ENCODE measurements around the gene AUTS2. TPM values are rescaled to one million over a fixed set of nuclear protein-coding genes. Genes with fewer than 3 reads are reported as not detected.

Gene AUTS2
- total RNA-seq, 5 donors from 2014 or later (not counting 1 experiment from before 2014, with no cell fraction given), result 10.6 to 66.2 (median 37.6) TPM

DNA sequence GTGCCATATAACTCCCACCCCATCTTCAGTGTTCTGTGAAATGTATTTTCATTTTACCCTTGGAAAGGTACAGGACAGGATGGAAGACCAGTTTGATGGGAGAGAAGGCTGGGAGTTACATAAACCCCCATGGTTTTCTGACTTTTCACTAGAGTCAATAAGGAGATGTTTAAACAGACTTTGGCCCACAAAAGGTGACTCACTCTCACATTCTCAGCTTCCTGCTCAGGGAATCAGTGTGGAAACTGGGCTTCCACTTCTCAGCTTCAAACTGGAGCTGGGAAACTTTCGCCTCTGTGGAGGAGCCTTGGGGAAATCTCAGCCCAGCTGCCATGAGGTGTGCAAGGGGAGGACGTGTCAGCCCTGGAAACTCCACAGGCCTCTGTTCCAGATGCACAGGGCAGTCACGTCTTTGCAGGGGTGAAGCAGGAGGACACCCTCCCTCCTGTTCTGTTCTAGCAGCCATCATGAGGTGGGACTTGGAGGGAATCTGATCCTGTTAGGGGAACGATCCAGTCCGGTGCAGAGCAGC, 973.2 kb downstream of the AUTS2 start:
- Histone ChIP-seq H3K4me3 (ENCODE audit: control insufficient read depth in 1 of 2, extremely low read depth in 1 of 2, low read length in 1 of 2) (no peak overlapping the region), H3K27ac (ENCODE audit: low read length) (no peak overlapping the region), H3K4me1 (ENCODE audit: control insufficient read depth in 1 of 2, extremely low read depth in 1 of 2, insufficient read depth in 2 of 2, low read length in 2 of 2) (no peaks in the 10 kb centered on the region), H3K36me3 (ENCODE audit: control insufficient read depth in 2 of 2, extremely low read depth in 1 of 2, insufficient read depth in 1 of 2, low read length in 1 of 2) (no peaks in the 10 kb centered on the region), H3K9me3 (no peaks in the 10 kb centered on the region), H3K27me3 (replicated peaks in 1 of 2; ENCODE audit: control insufficient read depth in 2 of 2, extremely low read depth in 1 of 2, insufficient read depth in 2 of 2, low read length in 1 of 2) (no peaks in the 10 kb centered on the region)
- WGBS (ENCODE audit: insufficient coverage), result 100% methylated on average over 2 of the region's 5 CpGs
- Mint-ChIP-seq H3K4me1 (no peaks in the 10 kb centered on the region), H3K9me3 (peaks cover 0 to under 1% (median 0%) of the 10 kb centered on the region in 3 donors), H3K4me3 (no peak overlapping the region), H3K27ac (no peak overlapping the region), H3K36me3 (no peaks in the 10 kb centered on the region), H3K27me3 (no peaks in the 10 kb centered on the region)
- ATAC-seq (replicated peaks in 1 of 4) (no peak), DNase-seq (no peak)
- ChIA-PET POLR2A (no interaction called here), CTCF (interaction anchor here in 1 of 2 donors (0.5 kb wide), 1 partner anchor 100 kb away, joined by 3 read pairs; no protein-coding TSS in a partner anchor)

DNA sequence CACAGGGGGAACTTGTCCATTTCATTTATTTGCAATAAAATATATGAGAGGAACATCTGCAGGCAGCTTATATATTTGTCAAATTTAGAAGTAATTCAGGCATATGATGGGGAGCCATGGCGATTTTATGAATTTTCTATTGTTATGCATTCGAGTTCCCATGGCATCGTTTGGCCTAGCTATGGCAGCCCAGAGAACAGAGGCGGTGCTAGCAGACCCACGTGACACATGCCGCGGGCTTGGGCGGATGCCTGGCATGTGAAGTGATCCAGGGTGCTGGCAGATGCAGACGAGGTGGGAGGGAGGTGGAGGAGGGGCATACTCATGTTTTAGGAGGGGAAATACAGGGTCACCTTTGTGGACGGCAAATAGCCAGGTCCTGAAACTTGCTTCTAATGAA, 973.7 kb downstream of the AUTS2 start:
- 90% methylated on average over 9 of the region's 10 CpGs for WGBS (ENCODE audit: insufficient coverage)
- H3K36me3 Mint-ChIP-seq, result no peaks in the 10 kb centered on the region
- no peak overlapping the region for H3K27ac ChIP-seq (ENCODE audit: low read length)
- H3K9me3 ChIP-seq, result no peaks in the 10 kb centered on the region
- no peak overlapping the region for H3K4me3 ChIP-seq (ENCODE audit: control insufficient read depth in 1 of 2, extremely low read depth in 1 of 2, low read length in 1 of 2)
- POLR2A ChIA-PET, result no interaction called here
- no peaks in the 10 kb centered on the region for H3K27me3 ChIP-seq (replicated peaks in 1 of 2; ENCODE audit: control insufficient read depth in 2 of 2, extremely low read depth in 1 of 2, insufficient read depth in 2 of 2, low read length in 1 of 2)
- no peaks in the 10 kb centered on the region for H3K4me1 ChIP-seq (ENCODE audit: control insufficient read depth in 1 of 2, extremely low read depth in 1 of 2, insufficient read depth in 2 of 2, low read length in 2 of 2)
- H3K9me3 Mint-ChIP-seq, result peaks cover 0 to 4% (median 0%) of the 10 kb centered on the region in 3 donors
- H3K4me1 Mint-ChIP-seq, result no peaks in the 10 kb centered on the region
- ATAC-seq (replicated peaks in 1 of 4), result no peak
- no peaks in the 10 kb centered on the region for H3K27me3 Mint-ChIP-seq
- H3K27ac Mint-ChIP-seq, result no peak overlapping the region
- DNase-seq, result no peak
- no peaks in the 10 kb centered on the region for H3K36me3 ChIP-seq (ENCODE audit: control insufficient read depth in 2 of 2, extremely low read depth in 1 of 2, insufficient read depth in 1 of 2, low read length in 1 of 2)
- H3K4me3 Mint-ChIP-seq, result no peak overlapping the region
- CTCF ChIA-PET, result interaction anchor here in 1 of 2 donors (0.5 kb wide), 1 partner anchor 99 kb away, joined by 3 read pairs; no protein-coding TSS in a partner anchor

DNA sequence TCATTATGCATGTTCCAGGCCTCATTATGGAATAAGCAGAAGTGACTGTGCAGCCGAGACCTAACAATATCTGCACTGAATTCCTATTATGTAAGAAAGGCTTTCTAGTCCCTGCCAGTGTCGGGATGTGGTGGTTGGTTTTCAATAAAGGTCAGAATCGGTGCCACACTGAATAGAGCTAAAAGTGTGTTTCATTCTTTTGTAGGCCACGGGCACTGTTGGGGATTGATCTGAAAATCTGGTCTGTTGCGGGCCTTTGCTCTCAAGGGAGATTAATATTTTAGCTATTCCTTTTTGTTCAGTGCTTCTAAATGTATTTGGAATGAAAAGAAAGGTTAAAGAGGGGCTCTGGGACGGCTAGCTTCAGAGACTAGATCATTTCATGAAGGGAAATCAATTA, 974.3 kb downstream of the AUTS2 start:
- H3K4me3 Mint-ChIP-seq, result no peak overlapping the region
- WGBS (ENCODE audit: insufficient coverage), result 82% methylated on average over 3 of the region's 6 CpGs
- ATAC-seq (replicated peaks in 1 of 4) (no peak), DNase-seq (no peak)
- H3K27me3 Mint-ChIP-seq, result no peaks in the 10 kb centered on the region
- H3K27ac Mint-ChIP-seq, result no peak overlapping the region
- POLR2A ChIA-PET, result no interaction called here
- H3K36me3 Mint-ChIP-seq, result no peaks in the 10 kb centered on the region
- Histone ChIP-seq H3K36me3 (ENCODE audit: control insufficient read depth in 2 of 2, extremely low read depth in 1 of 2, insufficient read depth in 1 of 2, low read length in 1 of 2) (no peaks in the 10 kb centered on the region), H3K4me3 (ENCODE audit: control insufficient read depth in 1 of 2, extremely low read depth in 1 of 2, low read length in 1 of 2) (no peak overlapping the region), H3K27me3 (replicated peaks in 1 of 2; ENCODE audit: control insufficient read depth in 2 of 2, extremely low read depth in 1 of 2, insufficient read depth in 2 of 2, low read length in 1 of 2) (no peaks in the 10 kb centered on the region), H3K4me1 (ENCODE audit: control insufficient read depth in 1 of 2, extremely low read depth in 1 of 2, insufficient read depth in 2 of 2, low read length in 2 of 2) (no peaks in the 10 kb centered on the region), H3K27ac (ENCODE audit: low read length) (no peak overlapping the region), H3K9me3 (no peaks in the 10 kb centered on the region)
- CTCF ChIA-PET, result no interaction called here
- H3K4me1 Mint-ChIP-seq, result no peaks in the 10 kb centered on the region
- peaks cover 0 to 4% (median 0%) of the 10 kb centered on the region in 3 donors for H3K9me3 Mint-ChIP-seq

DNA sequence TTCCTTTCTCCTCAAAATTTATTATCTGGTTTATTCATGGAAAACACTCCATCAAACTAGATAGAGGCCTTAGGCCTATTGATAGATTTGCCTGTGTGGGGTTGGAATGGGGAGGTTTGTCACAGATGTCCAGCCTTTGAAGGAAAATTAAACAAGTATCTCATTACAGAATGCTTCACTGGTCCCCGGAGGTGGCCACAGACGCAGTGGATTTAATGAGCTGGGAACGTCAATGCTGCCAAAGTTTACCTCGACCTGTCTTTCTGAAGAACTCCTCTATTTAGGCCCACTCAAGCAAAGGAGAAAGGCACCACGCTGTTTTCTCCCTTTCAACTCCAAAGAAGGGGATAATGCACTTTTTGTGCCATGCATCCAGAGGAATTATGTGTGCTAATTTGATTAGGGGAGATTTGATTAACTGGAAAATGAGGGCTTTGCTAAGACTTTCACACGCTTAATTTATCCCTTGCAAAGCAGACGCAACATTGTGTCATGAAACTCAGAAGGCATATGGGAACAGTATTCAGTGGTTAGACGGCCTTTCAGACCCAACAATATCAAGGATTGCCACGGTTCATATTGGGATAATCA, 974.9 kb downstream of the AUTS2 start:
- Mint-ChIP-seq H3K9me3 (peaks cover 0 to 5% (median 0%) of the 10 kb centered on the region in 3 donors), H3K36me3 (no peaks in the 10 kb centered on the region), H3K27ac (no peak overlapping the region), H3K4me3 (no peak overlapping the region), H3K27me3 (no peaks in the 10 kb centered on the region), H3K4me1 (no peaks in the 10 kb centered on the region)
- WGBS (ENCODE audit: insufficient coverage), result 95% methylated on average over 6 of the region's 9 CpGs
- no peak overlapping the region for H3K4me3 ChIP-seq (ENCODE audit: control insufficient read depth in 1 of 2, extremely low read depth in 1 of 2, low read length in 1 of 2)
- no peaks in the 10 kb centered on the region for H3K27me3 ChIP-seq (replicated peaks in 1 of 2; ENCODE audit: control insufficient read depth in 2 of 2, extremely low read depth in 1 of 2, insufficient read depth in 2 of 2, low read length in 1 of 2)
- no peaks in the 10 kb centered on the region for H3K36me3 ChIP-seq (ENCODE audit: control insufficient read depth in 2 of 2, extremely low read depth in 1 of 2, insufficient read depth in 1 of 2, low read length in 1 of 2)
- no peak overlapping the region for H3K27ac ChIP-seq (ENCODE audit: low read length)
- ChIA-PET CTCF (no interaction called here), POLR2A (no interaction called here)
- no peak for ATAC-seq (replicated peaks in 1 of 4)
- DNase-seq, result no peak
- H3K4me1 ChIP-seq (ENCODE audit: control insufficient read depth in 1 of 2, extremely low read depth in 1 of 2, insufficient read depth in 2 of 2, low read length in 2 of 2), result no peaks in the 10 kb centered on the region
- no peaks in the 10 kb centered on the region for H3K9me3 ChIP-seq

DNA sequence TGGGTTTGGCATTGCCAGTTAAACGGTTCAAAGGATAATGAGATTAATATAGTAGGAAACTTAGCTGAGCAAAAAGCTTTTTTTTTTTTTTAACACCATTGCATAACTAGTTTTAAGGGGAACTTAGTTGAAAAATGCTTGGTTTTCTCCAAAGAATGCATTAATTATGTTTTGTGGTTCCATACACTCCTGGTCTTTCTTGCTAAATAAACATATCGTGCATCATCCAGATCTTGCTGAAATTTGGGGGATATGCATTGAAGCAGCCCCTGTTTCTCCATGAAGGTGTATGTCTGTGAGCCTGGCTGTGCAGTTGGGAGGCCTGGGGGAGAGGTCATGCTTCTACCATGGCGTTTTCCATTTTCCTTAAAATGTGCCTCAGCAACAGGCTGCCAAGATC, 975.4 kb downstream of the AUTS2 start:
- ATAC-seq (replicated peaks in 1 of 4), result no peak
- Histone ChIP-seq H3K4me1 (ENCODE audit: control insufficient read depth in 1 of 2, extremely low read depth in 1 of 2, insufficient read depth in 2 of 2, low read length in 2 of 2) (no peaks in the 10 kb centered on the region), H3K4me3 (ENCODE audit: control insufficient read depth in 1 of 2, extremely low read depth in 1 of 2, low read length in 1 of 2) (no peak overlapping the region), H3K36me3 (ENCODE audit: control insufficient read depth in 2 of 2, extremely low read depth in 1 of 2, insufficient read depth in 1 of 2, low read length in 1 of 2) (no peaks in the 10 kb centered on the region), H3K9me3 (no peaks in the 10 kb centered on the region), H3K27me3 (replicated peaks in 1 of 2; ENCODE audit: control insufficient read depth in 2 of 2, extremely low read depth in 1 of 2, insufficient read depth in 2 of 2, low read length in 1 of 2) (no peaks in the 10 kb centered on the region), H3K27ac (ENCODE audit: low read length) (no peak overlapping the region)
- CTCF ChIA-PET, result no interaction called here
- H3K9me3 Mint-ChIP-seq, result peaks cover 0 to 8% (median 0%) of the 10 kb centered on the region in 3 donors
- no peak for DNase-seq
- no peaks in the 10 kb centered on the region for H3K4me1 Mint-ChIP-seq
- no peaks in the 10 kb centered on the region for H3K36me3 Mint-ChIP-seq
- no peak overlapping the region for H3K4me3 Mint-ChIP-seq
- 80% methylated on average over 1 of the region's 3 CpGs for WGBS (ENCODE audit: insufficient coverage)
- no peak overlapping the region for H3K27ac Mint-ChIP-seq
- no peaks in the 10 kb centered on the region for H3K27me3 Mint-ChIP-seq
- POLR2A ChIA-PET, result no interaction called here

DNA sequence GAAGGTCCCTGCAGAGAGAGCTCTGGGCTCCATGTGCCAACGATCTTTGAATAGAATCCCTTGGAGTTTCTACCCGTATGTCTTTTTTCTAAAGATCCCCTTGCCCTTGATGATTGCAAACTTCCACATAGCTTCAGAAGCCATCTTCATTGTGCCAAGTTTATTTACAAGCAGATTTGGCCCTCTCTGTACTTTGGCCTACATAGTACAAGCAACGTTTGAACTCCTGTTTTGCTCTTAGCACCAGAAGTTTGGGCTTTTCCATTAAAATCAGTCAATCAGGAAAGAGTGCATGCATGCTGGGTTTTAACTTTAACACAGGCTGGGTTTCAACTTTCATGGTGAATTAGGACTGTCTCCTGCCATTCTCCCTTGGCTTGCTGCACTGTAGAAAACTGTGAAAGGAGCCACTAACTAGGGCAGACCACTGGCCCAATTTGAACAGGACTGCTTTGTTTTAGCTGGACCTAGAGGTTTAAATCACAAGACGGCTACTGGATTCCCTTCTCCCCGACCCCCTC, 976.1 kb downstream of the AUTS2 start:
- CTCF ChIA-PET, result interaction anchor here in 1 of 2 donors (0.6 kb wide), 1 partner anchor 124 kb away, joined by 3 read pairs; no protein-coding TSS in a partner anchor
- H3K4me1 Mint-ChIP-seq, result no peaks in the 10 kb centered on the region

More for the DNA sequence above, 976.1 kb downstream of the AUTS2 start:
- Histone ChIP-seq H3K9me3 (no peaks in the 10 kb centered on the region), H3K27ac (ENCODE audit: low read length) (no peak overlapping the region), H3K4me1 (ENCODE audit: control insufficient read depth in 1 of 2, extremely low read depth in 1 of 2, insufficient read depth in 2 of 2, low read length in 2 of 2) (no peaks in the 10 kb centered on the region), H3K36me3 (ENCODE audit: control insufficient read depth in 2 of 2, extremely low read depth in 1 of 2, insufficient read depth in 1 of 2, low read length in 1 of 2) (no peaks in the 10 kb centered on the region), H3K27me3 (replicated peaks in 1 of 2; ENCODE audit: control insufficient read depth in 2 of 2, extremely low read depth in 1 of 2, insufficient read depth in 2 of 2, low read length in 1 of 2) (no peaks in the 10 kb centered on the region), H3K4me3 (ENCODE audit: control insufficient read depth in 1 of 2, extremely low read depth in 1 of 2, low read length in 1 of 2) (no peak overlapping the region)
- no peak for ATAC-seq (replicated peaks in 1 of 4)
- no peaks in the 10 kb centered on the region for H3K36me3 Mint-ChIP-seq
- H3K4me3 Mint-ChIP-seq, result no peak overlapping the region
- no peaks in the 10 kb centered on the region for H3K27me3 Mint-ChIP-seq
- no peak overlapping the region for H3K27ac Mint-ChIP-seq
- POLR2A ChIA-PET, result no interaction called here
- peaks cover 0 to 8% (median 0%) of the 10 kb centered on the region in 3 donors for H3K9me3 Mint-ChIP-seq
- 81% methylated on average over 2 of the region's 5 CpGs for WGBS (ENCODE audit: insufficient coverage)
- DNase-seq, result no peak

Measured in T-cell (primary cell).